WERI-Rb-1 (cell line): ENCODE measurements around the gene TNFRSF19.

ENCODE experiments used
- DNase-seq: peaks from one replicate; pipeline ENCODE4 v3.0.0-alpha.2; 2020
- H3K27ac ChIP-seq: fragments of 250-450 bp; sonication (Bioruptor Pico); 2 replicates; pipeline ENCODE4 v1.5.1; 2020; ENCODE audit warnings: mild to moderate bottlenecking, moderate library complexity
- H3K27me3 ChIP-seq: fragments of 250-450 bp; sonication (Bioruptor Pico); 2 replicates; pipeline ENCODE4 v1.5.1; 2021; ENCODE audit warnings: mild to moderate bottlenecking, low read depth, moderate library complexity; ENCODE audit not compliant: insufficient read depth, severe bottlenecking
- H3K36me3 ChIP-seq: fragments of 250-450 bp; sonication (Bioruptor Pico); 2 replicates; pipeline ENCODE4 v1.5.1; 2020; ENCODE audit warnings: mild to moderate bottlenecking, moderate library complexity
- H3K4me3 ChIP-seq: 2 replicates; pipeline ENCODE4 v1.5.1; 2011; ENCODE audit warnings: low read depth, mild to moderate bottlenecking, control low read depth, low read length
- H3K9me3 ChIP-seq: fragments of 250-450 bp; sonication (Bioruptor Pico); 2 replicates; pipeline ENCODE4 v1.5.1; 2021; ENCODE audit warnings: mild to moderate bottlenecking, moderate library complexity; ENCODE audit not compliant: severe bottlenecking
- TF ChIP-seq, protein P1 (sequence below): IDR thresholded peaks from 2 replicates; pipeline ENCODE4 v1.5.1; 2011; ENCODE audit warnings: low read depth, mild to moderate bottlenecking, control low read depth, inconsistent platforms, low read length

The TNFRSF19 gene

DNA sequence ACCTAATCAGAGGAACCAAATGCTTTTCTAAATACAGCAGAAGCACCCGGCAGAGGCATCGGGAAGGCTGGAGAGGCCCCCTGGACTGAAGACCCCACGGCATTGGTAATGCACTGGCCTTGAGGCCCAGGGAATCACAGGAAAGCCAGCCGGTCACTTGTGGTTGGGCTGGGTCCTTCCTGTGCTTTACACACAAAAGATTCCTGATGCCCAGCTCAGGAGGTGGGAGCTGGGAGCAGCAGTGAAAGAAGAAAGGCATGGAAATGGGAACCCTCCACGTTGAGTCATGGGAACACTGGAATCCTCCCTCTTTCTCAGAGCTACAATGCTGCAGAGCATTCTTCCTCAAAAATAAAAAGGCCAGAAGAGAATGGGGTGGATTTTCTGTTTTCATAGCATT is 126.4 kb downstream of the TNFRSF19 start:
- Histone ChIP-seq H3K27me3 (no peaks in the 10 kb centered on the region), H3K27ac (no peak overlapping the region), H3K36me3 (no peaks in the 10 kb centered on the region), H3K9me3 (no peaks in the 10 kb centered on the region), H3K4me3 (no peak overlapping the region)
- TF ChIP-seq, protein P1, sequence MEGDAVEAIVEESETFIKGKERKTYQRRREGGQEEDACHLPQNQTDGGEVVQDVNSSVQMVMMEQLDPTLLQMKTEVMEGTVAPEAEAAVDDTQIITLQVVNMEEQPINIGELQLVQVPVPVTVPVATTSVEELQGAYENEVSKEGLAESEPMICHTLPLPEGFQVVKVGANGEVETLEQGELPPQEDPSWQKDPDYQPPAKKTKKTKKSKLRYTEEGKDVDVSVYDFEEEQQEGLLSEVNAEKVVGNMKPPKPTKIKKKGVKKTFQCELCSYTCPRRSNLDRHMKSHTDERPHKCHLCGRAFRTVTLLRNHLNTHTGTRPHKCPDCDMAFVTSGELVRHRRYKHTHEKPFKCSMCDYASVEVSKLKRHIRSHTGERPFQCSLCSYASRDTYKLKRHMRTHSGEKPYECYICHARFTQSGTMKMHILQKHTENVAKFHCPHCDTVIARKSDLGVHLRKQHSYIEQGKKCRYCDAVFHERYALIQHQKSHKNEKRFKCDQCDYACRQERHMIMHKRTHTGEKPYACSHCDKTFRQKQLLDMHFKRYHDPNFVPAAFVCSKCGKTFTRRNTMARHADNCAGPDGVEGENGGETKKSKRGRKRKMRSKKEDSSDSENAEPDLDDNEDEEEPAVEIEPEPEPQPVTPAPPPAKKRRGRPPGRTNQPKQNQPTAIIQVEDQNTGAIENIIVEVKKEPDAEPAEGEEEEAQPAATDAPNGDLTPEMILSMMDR = no peak
- no peak for DNase-seq

- H3K27ac ChIP-seq = no peak overlapping the region
- TF ChIP-seq, protein P1 = no peak
- no peak for DNase-seq
- H3K27me3 ChIP-seq = no peaks in the 10 kb centered on the region
- H3K36me3 ChIP-seq = no peaks in the 10 kb centered on the region
- H3K9me3 ChIP-seq = no peaks in the 10 kb centered on the region
- no peak overlapping the region for H3K4me3 ChIP-seq
Observed at GRCh38 chr13:23697772-23698313, 127.6 kb downstream of the TNFRSF19 start.

GRCh38 chr13:23699271-23699670 is 129.1 kb downstream of the TNFRSF19 start:
- no peak for DNase-seq
- H3K4me3 ChIP-seq = no peak overlapping the region
- no peaks in the 10 kb centered on the region for H3K9me3 ChIP-seq
- TF ChIP-seq, protein P1 = no peak
- no peaks in the 10 kb centered on the region for H3K36me3 ChIP-seq
- H3K27me3 ChIP-seq = no peaks in the 10 kb centered on the region
- H3K27ac ChIP-seq = no peak overlapping the region

DNA sequence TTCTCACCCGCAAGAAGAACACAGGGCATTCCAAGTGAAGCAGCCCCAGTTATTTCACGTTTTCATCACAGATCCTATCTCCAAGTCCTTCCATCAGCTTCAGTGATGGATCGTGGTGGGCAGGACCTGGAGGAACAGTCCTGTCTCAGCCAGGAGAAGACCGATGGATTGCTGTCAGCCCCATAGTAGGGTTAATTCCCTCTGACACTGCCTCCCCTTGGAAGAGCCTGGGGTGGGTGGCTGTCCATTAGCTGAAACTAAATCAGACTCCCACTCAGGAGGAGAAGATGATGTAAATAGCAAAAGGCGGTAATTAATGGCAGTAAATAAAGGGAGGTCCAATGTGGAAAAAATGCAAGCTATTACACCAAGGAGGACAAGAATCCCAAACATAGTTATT is 131.0 kb downstream of the TNFRSF19 start:
- no peak for DNase-seq
- TF ChIP-seq, protein P1 = no peak

DNA sequence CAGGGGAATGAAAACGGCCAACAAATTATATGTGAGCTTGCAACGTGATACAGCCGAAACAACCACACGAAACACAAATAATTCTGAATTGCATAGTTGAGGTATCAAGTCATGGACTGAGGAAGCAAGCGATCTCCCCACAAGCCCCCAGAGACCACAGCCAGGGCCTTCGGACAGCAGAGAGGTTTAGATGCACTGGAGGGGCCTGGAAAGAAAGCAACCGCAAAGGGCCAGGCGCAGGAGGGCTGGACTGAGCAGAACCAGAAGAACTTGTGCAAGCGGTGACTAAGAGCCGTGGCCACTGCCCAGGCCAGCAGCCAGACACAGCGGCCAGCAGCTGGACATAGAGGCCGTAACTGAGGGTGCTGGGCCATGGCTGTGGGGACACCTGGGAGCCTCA is 131.4 kb downstream of the TNFRSF19 start:
- DNase-seq = no peak
- H3K27me3 ChIP-seq = no peaks in the 10 kb centered on the region
- no peak overlapping the region for H3K4me3 ChIP-seq
- no peaks in the 10 kb centered on the region for H3K36me3 ChIP-seq
- TF ChIP-seq, protein P1 = no peak
- no peaks in the 10 kb centered on the region for H3K9me3 ChIP-seq
- no peak overlapping the region for H3K27ac ChIP-seq

More for the DNA sequence above, 131.0 kb downstream of the TNFRSF19 start:
- H3K27ac ChIP-seq = no peak overlapping the region
- H3K9me3 ChIP-seq = no peaks in the 10 kb centered on the region
- no peak overlapping the region for H3K4me3 ChIP-seq
- H3K27me3 ChIP-seq = no peaks in the 10 kb centered on the region
- H3K36me3 ChIP-seq = no peaks in the 10 kb centered on the region

GRCh38 chr13:23703246-23703860 is 133.1 kb downstream of the TNFRSF19 start:
- H3K27ac ChIP-seq = no peak overlapping the region
- H3K9me3 ChIP-seq = no peaks in the 10 kb centered on the region
- no peaks in the 10 kb centered on the region for H3K36me3 ChIP-seq
- no peak overlapping the region for H3K4me3 ChIP-seq
- TF ChIP-seq, protein P1 = no peak
- DNase-seq = no peak
- H3K27me3 ChIP-seq = no peaks in the 10 kb centered on the region
